PC-9 (cell line): Measurements from ENCODE around the gene ITSN1.

Experiments
- EZH2 ChIP-seq: fragments of 200-600 bp; sonication (generic); IDR thresholded peaks from 2 replicates; pipeline ENCODE4 v1.8.0; 2017; ENCODE audit warnings: antibody characterized with exemption, low read depth
- TF ChIP-seq, protein P1 (sequence below): fragments of 200-600 bp; sonication (generic); conservative IDR thresholded peaks from 2 replicates; pipeline ENCODE4 v1.6.1; 2017; ENCODE audit warnings: mixed run types, antibody characterized with exemption, mild to moderate bottlenecking, moderate library complexity

DNA sequence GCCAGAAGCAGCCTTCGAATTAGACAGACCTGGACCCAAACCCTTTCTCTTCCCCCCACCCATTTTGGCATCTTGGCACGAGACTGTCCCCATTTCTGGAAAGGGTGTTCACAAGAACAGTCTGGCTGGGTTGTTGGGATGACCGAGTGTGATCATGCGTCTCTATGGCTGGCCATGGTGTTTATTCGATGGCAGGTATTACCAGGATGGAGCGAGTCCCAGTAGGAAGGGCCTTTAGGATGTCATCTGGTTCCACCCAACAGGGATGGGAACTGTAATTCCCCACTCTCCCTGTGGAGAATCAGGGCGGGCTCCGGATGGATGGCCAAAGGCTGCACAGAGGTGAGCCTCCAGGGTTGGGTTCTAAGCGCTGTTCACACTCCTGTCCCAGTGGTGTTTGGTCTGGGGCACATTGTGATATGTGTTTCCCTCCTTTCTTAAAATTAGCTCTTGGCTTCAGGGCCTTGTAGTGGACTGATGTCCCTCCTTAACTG is 306.7 kb downstream of the ITSN1 start:
- TF ChIP-seq, protein P1, sequence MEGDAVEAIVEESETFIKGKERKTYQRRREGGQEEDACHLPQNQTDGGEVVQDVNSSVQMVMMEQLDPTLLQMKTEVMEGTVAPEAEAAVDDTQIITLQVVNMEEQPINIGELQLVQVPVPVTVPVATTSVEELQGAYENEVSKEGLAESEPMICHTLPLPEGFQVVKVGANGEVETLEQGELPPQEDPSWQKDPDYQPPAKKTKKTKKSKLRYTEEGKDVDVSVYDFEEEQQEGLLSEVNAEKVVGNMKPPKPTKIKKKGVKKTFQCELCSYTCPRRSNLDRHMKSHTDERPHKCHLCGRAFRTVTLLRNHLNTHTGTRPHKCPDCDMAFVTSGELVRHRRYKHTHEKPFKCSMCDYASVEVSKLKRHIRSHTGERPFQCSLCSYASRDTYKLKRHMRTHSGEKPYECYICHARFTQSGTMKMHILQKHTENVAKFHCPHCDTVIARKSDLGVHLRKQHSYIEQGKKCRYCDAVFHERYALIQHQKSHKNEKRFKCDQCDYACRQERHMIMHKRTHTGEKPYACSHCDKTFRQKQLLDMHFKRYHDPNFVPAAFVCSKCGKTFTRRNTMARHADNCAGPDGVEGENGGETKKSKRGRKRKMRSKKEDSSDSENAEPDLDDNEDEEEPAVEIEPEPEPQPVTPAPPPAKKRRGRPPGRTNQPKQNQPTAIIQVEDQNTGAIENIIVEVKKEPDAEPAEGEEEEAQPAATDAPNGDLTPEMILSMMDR, result no peak
- no peak for TF ChIP-seq EZH2
